HG03175 (cell line): ENCODE results near the gene LTBP2.

Experiments used
- ATAC-seq: cut with Tn5 transposase; IDR thresholded peaks from one replicate; pipeline ENCODE4 v1.9.1; 2021; ENCODE audit warnings: mild to moderate bottlenecking, moderate library complexity; ENCODE audit not compliant: unreplicated experiment

Gene LTBP2

DNA sequence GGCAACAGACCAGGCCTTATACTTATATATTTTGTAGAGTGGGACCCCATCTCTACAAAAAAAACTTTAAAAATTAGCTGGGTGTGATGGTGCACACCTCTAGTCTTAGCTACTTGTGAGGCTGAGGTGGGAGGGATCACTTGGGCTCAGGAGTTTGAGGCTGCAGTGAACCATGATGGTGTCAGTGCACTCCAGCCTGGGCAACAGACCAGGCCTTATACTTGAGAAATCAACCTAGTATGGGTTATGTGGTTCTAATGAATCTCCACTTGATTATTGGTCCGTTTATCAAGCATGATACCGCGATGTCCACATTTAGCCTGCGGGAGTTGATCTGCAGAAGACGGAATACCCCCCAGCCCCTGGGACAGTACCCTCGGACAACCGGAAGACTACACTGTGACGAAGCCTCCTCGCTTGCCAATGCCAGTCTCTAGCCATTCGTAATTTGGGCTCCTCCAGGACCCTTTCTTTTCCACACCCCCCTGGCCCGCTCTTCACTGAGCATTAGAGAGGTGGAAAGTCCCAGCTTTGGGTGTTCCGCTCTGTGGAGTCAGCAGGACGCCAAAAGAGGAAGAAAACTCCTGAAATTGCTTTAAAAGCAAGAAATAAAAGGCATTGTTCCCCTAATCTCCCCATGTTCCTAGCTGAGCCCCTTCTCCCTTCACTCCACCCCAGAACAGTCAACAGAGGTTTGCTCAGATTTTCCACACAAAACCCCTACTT lies 19.4 kb downstream of the LTBP2 start:
- ATAC-seq: no peak

- ATAC-seq: no peak
Measured at GRCh38 chr14:74591899-74592298, 20.1 kb downstream of the LTBP2 start.

- no peak for ATAC-seq
Measured at GRCh38 chr14:74591394-74591793, 20.6 kb downstream of the LTBP2 start.

GRCh38 chr14:74589291-74589879 lies 22.7 kb downstream of the LTBP2 start:
- no peak for ATAC-seq

GRCh38 chr14:74587363-74587707 lies 24.7 kb downstream of the LTBP2 start:
- no peak for ATAC-seq

- ATAC-seq: no peak
Measured at GRCh38 chr14:74586681-74587362, 25.2 kb downstream of the LTBP2 start.

DNA sequence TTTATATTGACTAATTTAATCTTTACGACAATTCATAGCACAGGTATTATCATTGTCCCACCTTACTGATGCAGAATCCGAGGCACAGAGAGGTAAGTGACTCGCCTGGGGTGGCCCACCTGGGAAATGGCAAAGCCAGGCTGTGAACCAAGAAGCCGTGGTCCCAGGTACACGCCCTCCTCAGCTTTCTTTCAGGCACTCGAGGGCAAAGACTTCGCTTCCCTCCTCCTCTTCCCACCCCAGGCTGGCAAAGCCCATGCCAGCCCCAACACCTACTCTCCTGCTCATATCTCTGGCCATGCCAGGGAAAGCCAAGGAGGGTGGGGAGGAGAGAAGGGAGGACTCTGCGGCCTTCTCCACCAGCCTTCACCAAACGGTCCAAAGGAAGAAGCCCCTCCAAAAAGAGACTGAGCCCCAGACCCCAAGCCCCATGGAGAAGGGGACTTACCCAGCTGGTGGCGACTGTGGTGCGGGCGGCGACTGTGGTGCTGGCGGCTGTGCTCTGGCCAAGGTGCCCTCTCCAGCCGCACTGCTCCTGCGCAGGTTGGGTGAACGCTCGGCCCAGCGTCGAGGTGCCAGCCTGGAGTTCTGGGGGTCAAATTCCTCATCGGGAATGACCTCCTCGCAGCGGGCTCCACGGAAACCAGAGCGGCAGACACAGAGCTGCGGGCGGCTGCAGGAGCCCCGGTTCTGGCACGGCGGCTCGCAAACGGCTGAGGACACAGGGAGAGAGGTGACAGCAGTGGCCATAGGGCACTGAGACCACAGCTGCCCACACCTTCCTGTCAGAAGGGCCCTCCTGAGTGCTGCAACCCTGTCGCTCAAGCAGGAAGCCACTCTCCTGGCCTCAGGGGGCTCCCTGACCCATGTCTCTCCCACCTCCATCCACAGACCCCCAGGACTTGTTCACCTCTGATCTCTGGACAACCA lies 26.4 kb downstream of the LTBP2 start:
- ATAC-seq: no peak

DNA sequence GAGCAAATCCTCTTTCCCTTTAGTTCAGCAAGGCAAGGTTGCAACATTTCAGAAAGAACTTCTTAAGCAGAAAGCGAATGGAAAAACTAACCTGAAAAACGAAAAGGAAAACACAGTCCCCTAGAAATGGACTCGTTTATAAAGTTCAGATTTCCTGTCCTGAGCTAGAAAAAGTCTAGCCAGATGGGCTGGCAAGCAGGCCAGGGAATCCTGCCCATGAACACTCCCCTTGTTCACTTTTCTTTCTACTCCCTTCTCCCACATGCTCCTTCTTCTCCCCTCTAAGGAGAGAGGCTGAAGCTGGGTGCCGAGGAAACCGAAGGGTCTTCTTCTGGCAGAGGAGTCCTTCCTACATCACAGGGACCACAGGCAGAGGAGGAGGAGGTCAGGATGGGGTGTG lies 27.1 kb downstream of the LTBP2 start:
- no peak for ATAC-seq

DNA sequence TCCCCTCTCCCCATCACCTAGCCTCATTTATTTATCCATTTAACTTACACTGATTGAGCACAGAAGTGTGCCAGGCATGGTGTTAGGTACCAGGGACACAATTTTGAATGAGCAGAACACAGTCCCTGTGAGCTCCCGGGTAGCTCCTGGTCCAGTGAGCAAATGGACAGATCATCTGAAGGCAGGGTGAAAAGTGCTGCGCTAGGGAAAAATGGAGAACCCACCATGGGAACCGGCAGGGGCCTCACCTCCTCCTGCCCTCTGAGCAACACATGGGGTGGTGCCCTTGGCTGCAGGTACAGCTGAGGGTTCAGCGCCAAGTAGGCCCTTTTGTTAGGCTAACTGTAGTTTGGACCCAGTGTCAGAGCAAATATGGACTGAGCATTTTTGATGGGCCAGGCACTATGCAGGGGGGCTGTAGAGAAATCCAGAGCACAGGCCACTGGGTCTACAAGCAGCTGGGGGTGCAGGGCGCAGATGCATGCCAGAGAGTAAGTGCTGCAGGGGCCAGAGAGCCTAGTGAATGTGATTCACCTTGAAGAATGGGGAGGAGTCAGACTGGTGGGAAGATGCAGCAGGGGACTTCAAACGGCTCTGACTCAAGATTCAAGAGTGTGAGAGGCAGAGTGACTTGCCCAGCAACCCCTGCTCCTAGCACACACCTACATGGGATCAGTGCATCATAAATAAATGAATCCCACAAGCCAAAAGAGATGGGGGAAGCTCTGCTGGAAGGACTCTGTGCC lies 28.2 kb downstream of the LTBP2 start:
- no peak for ATAC-seq

DNA sequence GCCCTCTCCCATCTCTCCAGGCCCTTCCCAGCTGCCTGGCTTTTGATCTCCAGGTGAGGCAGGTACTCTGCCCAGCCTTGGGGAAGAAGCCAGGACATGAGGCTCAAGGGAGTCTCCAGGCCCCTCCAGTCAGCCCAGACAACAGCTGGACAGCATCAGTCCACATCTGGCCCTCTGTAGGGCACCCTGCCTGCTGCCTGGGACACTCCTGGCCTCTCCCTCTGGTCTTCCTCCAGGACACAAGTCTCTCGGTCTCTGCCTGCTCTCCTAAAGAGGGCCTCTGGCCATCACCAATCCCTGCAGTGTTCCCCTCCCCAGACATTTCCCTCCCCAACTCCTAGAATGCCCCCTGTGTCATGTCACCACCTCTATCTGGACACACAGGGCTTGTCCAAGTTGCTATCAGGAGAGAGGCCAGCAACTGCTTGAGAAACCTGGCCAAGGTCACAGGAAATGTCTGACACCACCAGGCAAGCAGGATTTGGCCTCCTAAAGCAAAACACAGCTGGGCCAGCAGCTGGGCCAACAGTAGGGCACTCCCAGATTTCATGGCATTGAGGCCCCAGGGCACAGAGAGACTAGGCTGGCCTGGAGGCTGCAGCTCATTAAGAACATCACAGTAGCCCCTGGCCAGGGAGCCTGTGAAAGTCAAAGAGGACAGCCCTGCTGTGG lies 29.0 kb downstream of the LTBP2 start:
- ATAC-seq: no peak

- ATAC-seq: no peak
Measured at GRCh38 chr14:74580275-74580672, 31.8 kb downstream of the LTBP2 start.

GRCh38 chr14:74579447-74580274 lies 32.4 kb downstream of the LTBP2 start:
- ATAC-seq: no peak

DNA sequence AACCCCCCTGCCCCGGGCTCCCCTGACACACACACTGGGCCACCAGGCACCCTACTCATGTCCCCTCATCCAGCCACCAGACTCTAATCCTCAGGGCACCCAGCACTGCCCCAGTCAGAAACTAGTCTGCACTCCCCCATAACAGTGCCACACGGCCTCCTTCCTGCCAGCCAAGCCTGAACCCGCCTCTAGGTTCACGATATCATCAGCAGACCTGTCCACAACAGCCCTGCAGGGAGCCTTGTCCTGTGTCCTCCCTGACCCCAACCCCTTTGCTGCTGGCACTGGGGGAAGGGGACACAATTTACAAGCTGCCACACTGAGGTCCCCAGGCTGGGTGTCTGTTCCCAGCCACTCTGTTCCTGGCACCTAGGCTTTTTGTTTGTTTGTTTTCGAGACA lies 33.6 kb downstream of the LTBP2 start:
- no peak for ATAC-seq

DNA sequence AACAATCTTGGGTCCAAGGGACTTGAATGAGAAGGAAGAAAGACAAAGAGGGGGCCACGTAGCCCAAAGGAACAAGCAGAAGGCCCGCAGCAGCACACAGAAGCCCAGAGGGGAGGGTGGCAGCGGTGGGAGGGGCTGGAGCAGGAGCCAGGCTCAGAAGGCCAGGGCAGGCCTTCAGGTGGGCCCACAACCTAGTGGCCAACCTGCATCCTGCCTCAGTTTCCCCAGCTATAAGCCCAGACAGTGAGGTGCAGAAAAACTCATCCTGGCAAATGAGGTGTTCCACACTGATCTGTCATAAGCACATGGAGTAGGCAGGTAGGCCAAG lies 34.1 kb downstream of the LTBP2 start:
- no peak for ATAC-seq

DNA sequence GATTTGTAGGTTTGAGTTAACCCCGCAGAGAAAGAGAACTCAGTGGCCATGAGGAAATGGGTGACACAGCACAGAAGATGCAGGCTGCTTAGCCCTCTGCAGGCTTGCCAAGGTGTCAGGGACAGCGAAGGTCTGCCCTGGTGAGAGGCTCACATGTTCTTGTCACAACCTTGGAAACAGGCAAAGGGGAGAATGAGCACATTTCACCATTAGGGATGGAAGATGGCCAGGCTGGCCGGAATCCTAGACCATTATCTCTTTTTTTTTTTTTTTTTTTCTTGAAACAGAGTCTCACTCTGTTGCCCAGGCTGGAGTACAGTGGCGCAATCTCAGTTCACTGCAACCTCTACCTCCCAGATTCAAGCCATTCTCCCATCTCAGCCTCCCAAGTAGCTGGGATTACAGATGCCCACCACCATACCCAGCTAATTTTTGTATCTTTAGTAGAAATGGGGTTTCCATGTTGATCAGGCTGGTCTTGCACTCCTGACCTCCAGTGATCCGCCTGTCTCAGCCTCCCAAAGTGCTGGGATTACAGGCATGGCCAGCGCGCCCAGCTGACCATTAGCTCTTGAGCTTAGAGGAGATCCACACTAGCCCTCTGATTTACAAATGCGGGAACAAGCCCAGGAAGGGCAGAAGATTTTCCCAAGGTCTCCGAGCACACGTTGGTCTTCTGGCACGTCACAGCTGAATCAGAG lies 34.6 kb downstream of the LTBP2 start:
- no peak for ATAC-seq

- no peak for ATAC-seq
Measured at GRCh38 chr14:74575936-74576335, 36.1 kb downstream of the LTBP2 start.

DNA sequence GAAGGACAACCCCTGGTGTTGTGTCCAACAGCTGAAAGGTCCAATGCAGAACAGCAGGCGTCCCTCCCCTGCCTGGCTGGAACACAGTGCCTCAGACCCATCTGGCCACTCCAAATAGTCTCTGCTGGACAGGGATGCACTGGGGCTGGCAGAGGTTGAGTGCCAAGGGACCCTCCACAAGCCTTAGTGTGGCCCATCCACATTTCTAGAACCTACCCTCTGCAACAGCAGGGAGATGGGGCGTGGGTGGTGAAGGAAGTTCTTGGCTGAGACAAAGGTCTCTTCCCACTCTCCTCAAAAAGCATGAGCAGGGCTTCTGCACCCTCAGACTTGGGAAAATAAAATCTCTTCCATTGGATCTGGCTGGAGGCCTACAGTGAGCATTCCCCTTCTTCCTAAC lies 36.5 kb downstream of the LTBP2 start:
- no peak for ATAC-seq

- ATAC-seq: no peak
Measured at GRCh38 chr14:74574706-74575105, 37.3 kb downstream of the LTBP2 start.

GRCh38 chr14:74574090-74574433 lies 38.0 kb downstream of the LTBP2 start:
- ATAC-seq: no peak
